HG02642 (cell line): ENCODE results near the gene HNRNPA1.
A peak's percentile ranks its signal among the peaks of the same experiment; 100 is the strongest.
"Not testable (repeated sequence)": the region's sequence is repeated elsewhere in the genome, so short reads cannot be mapped to it uniquely, and the experiment has no call there.

Experiments
- ATAC-seq: cut with Tn5 transposase; IDR thresholded peaks from one replicate; pipeline ENCODE4 v1.9.1; 2021; ENCODE audit warnings: mild to moderate bottlenecking; ENCODE audit not compliant: unreplicated experiment, poor library complexity

Gene HNRNPA1

DNA sequence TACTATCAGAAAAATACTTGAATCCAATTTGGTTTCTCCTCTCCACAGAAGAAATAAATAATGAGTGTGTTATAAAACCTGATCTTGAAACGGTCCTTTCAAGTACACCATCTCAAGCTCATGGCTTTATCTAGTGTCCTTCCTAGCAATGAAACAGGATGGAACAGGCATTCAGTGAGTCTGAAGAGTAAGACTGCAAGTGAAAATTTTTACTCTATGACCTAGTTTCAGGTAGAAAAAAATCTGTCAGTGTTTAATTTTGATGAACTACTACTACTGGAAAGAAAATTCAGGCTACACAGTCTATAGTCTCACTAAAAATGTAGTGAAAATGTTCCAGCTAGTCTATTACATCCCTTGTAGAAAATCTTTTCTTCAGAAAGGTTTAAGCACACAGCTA lies 8.3 kb upstream of the HNRNPA1 start:
- no peak for ATAC-seq

DNA sequence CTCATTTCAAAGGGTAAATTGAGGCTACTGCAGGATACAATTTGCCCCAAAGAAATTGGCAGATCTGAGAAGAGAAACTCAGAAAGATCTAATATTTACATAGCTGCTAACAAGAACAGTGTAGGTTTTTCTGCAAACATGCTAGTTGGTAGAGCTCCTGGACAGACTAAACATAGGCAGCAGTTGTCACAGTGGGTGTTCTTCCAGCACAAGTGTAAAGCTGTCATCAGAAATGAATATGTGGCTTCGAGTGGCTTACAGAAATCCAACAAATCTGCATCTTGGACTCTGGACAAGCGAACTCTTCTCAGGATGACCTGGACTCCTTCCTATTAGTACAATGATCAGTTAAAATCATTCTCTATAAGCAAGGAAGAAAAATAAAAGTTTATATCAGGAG lies 6.5 kb upstream of the HNRNPA1 start:
- no peak for ATAC-seq

DNA sequence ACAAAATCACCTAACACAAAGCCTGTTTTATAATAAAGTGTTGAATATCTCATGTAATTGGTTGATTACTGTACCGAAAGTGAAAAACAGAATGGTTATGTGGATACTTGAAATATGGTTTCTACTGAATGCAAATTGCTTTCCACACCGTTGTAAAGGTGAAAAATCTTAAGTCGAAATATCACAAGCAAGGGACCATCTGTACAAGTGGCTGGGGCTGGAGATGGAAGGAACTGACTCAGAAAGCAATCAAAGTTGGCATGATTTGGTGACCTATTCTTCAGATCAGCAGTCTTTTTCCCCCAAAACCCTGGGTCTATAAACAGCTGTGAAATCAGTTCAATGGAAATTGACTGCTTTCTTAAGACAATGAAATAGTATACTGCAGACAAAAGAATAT lies 4.2 kb upstream of the HNRNPA1 start:
- ATAC-seq: no peak

- ATAC-seq: no peak
Measured at GRCh38 chr12:54277823-54278276, 2.7 kb upstream of the HNRNPA1 start.

- ATAC-seq: no peak
Measured at GRCh38 chr12:54279227-54279631, 1.3 kb upstream of the HNRNPA1 start.

DNA sequence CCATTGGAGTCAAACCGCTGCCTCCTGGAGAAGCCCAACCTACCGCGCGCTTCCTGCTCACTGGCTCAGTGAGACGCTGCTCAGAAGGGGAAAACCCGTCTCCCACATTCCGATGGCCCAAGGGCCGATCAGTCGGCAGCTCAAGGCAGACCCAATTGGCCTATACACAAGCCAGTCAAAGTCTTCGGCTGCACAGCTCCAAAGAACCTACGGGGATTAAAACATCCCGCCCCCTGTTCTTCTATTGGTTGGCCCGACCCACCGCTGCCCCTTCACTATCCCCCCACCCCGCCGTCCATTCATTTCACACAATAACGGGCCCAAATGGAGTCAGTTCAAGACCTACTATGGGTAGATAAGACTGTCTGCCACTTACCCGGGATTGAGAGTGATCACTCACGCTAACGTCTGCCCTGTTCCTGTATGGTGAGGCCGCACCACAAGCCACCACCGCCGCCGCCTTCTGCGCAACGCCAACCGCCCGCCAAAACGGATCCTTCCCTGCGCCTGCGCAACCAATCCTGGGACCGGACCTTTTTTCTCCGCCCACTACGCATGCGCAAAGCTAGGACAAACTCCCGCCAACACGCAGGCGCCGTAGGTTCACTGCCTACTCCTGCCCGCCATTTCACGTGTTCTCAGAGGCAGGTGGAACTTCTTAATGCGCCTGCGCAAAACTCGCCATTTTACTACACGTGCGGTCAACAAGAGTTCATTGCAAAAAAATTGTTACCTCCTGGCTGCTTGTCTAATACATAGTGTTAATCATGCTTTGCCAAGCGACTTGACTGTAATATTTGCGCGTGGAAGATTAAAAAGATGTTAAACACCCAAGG lies 676 bp upstream of the HNRNPA1 start, which contains the start of gene CBX5:
Gene CBX5 (minus strand): TSS at position 491 of the 836 bp plus-strand sequence. CDS start 22,472 bp downstream, outside the sequence.
- peak; percentile 68 for ATAC-seq

GRCh38 chr12:54281261-54281638 lies 724 bp downstream of the HNRNPA1 start:
- ATAC-seq: not testable (repeated sequence)

GRCh38 chr12:54281694-54282093 lies 1.2 kb downstream of the HNRNPA1 start:
- not testable (repeated sequence) for ATAC-seq

DNA sequence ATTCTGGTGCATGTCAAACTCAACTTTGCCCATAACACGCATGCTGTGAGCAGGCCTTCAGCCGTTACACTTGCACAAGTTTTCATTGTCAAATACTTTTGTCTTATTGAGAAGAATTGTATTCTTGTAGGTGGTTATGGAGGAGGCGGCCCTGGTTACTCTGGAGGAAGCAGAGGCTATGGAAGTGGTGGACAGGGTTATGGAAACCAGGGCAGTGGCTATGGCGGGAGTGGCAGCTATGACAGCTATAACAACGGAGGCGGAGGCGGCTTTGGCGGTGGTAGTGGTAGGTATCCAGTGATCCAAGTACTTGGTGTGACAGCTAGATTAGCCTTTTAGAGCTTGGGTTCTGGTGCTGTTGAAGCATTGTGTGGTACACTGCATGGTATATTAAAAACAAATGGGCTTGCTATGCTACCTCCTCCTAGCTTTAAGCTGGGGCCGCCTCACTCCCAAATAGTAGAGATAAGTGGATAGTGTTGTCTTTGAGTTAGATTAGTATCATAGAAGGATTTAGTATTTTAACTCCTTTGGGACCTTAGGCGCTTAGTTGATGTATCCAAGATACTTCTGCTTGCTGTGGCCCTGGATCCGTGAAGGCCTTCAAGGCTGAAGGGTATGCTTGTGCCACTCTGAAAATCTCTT lies 2.5 kb downstream of the HNRNPA1 start:
- no peak for ATAC-seq

DNA sequence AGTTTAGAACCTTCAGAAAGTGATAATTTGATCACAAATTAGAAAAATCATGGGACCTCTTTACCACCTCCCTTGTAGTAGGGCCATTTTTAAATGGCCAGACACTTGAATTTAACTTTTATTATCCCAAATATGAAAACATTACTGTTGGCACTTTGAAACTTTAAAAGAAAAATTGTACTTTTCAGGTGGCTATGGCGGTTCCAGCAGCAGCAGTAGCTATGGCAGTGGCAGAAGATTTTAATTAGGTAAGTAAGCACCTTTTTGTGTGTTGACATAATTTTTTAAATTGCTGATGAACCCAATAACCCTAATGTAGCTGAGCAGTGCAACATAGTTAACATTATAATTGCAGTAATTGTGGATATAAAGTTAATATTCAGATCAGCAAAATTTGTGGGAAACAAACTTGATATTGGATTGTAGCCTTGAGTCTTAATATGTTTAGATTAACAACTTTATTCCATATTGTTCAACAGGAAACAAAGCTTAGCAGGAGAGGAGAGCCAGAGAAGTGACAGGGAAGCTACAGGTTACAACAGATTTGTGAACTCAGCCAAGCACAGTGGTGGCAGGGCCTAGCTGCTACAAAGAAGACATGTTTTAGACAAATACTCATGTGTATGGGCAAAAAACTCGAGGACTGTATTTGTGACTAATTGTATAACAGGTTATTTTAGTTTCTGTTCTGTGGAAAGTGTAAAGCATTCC lies 3.7 kb downstream of the HNRNPA1 start:
- not testable (repeated sequence) for ATAC-seq

DNA sequence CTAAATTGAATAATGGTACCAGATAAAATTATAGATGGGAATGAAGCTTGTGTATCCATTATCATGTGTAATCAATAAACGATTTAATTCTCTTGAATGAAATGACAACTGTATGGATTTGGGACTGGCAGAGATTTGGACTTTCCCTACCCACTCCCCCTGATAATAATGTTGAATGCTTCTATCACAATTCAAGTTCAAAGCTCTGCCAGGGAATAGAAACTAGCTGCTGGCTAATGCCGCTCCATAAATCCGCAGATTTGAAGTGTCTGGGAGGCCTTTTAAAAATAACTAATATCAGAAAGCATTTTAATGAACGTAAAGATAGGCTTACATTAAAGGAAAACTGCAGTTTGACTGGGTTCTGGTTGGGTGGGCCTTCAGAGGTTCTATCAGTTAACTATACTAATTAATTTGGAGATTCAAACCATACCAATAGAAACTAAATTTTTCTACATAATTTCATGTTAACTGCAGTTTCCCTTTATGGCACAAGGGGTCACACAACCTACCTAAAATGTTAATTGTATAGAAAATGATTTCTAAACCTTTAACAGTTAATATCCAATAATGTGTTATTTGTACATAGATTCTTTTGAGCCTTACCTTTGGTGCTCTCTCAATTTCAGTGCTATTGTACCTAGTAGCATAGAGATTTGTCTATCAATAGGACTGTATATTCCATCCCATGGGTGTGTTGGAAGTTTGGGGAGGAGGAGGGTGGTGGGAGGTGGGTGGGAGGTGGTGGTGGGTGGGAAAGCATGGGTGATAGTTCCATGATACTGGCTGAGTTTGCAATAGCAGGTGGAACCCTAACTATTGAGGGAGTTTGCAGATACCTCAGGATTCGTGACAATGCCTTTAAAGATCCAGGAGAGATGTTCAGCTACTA lies 4.9 kb downstream of the HNRNPA1 start:
- no peak for ATAC-seq

DNA sequence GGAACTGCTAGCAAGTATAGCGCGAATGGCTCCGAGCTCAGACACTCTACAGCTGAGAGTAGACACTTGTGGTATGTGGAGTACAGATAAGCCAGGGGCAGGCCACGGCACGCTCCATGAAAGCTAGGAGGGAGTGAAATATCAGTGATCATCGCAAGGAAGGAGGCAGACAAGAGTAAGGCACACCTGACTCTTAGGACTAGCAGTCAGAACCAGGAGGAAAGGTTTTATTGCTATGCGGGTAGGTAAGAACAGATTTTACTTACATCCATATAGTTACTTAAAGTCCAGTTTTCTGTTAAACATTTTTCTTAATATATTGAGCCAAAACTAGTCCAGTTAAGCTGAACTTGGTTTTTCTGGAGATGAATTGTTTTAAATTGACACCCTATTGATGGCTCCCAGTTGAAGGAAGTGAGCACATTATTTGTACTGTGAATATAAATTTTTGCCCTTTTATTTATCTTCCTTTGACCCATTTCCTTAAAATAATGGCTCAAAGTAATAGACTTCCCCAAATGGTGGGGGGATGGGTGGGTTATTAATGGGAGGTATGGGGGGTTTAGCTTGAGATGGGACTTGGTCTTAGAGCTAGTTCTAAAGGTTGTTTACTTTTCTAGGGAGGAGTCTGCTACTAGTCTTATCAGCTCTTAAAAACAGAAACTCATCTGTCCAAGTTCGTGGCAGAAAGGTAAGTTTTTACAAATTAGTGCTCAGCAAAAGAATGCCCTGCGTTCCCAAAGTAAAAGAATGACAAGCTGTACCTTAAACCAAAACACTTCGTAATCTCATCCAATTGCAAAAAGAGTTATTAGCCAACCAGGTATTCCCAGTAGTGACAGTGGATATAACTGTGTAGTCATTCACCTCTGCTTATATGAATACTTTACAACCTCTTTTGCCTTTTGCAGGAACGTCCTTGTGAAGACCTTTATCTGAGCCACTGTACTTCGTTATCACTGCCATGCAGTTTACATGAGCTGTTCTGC lies 5.8 kb downstream of the HNRNPA1 start:
- no peak for ATAC-seq

DNA sequence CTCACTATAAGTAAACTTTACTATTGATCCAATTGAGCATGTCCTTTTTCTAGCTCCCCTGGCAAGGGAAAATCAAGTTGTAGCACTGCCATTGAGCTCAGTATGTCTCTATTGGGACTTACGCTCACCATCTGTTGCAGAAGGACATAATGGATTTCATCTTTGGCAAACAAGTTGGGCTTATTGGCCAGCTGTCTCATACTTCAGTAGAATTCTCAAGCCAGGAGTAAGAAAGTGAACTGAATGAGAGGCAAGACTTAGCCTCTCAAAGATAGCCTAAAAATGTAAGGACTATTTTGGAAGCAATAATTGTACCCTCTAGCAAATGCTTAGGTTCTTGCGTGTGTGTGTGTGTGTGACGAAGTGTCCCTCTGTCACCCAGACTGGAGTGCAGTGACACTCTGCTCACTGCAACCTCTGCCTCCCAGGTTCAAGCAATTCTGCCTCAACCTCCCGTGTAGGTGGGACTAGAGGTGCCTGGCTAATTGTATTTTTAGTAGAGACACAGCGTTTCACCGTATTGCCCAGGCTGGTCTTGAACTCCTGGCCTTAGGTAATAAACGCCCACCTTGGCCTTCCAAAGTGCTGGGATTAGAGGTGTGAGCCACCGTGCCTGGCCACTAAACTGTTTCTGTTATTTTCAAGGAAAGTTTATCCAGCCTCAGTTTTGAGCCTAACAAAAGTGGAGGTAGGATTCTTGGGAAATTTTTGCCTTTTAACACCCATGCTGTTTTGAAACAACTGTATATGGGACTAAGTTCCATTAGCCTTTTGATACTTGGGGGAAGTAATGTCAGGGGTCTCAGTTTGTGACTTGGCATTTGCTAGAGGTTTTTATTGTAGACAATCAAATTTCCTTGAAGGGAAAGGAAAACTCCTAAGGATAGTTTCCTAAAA lies 7.0 kb downstream of the HNRNPA1 start:
- no peak for ATAC-seq

- ATAC-seq: no peak
Measured at GRCh38 chr12:54292083-54292930, 11.8 kb downstream of the HNRNPA1 start.

GRCh38 chr12:54292931-54293241 lies 12.4 kb downstream of the HNRNPA1 start:
- ATAC-seq: no peak

GRCh38 chr12:54294152-54294952 lies 13.8 kb downstream of the HNRNPA1 start:
- ATAC-seq: peak; percentile 46
